ENCODE results near the gene SECTM1. TPM values are rescaled to one million over a fixed set of nuclear protein-coding genes. Genes with fewer than 3 reads are reported as not detected.

SECTM1 gene
- total RNA-seq, 1 experiment from 2014 or later = 61.7 TPM

DNA sequence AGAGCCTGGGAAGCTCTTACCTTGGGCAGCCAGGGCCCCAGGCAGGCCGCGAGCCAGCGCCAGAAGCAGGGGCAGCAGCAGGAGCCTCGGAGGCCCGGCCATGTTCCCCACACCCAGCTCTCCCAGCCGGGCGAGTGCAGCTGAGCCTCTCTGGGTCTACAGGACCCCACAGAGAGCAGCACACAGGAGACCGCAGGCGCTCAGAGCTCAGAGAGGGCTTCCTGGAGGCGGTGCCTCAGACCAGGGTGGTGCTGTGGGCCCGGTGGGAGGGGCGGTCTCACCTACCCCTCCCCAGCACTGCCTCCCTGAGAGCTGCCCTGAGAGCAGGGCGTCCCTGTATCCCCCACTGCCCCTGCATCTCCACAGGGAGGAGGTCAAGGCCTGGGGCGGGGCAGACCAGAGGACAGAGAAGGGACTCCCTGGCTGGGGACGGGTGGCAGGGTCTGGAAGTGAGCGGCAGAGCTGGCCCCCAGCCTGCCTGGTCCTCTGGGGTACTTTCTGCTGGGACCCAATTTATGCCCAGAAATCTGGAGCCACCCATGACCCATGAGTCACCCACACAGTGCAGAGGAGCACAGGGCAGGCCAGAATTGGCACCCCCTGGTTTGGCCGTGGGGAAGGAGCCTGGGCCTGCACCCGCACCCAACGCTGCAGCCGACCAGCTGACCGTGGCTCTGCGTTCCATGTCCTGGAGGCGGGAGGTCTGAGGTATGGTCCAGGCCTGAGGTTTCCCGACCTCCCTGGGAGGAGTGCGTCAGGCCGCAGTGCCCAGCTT, 16.0 kb downstream of the SECTM1 start, which contains the start of gene CD7:
Gene CD7 (minus strand): TSS at position 215 of the 775 bp plus-strand sequence. CDS start 113 bp downstream, at position 102.
- Histone ChIP-seq H3K4me3 (ENCODE audit: low read length) (no peak within 1 kb of the TSS), H3F3A (ENCODE audit: low read length, unreplicated experiment) (peaks cover 3% of the 10 kb centered on the region), H3K27ac (ENCODE audit: low read length) (no peak within 1 kb of the TSS), H3K79me2 (ENCODE audit: low read length) (no peaks in the 10 kb centered on the region), H4K20me1 (ENCODE audit: low read length) (no peaks in the 10 kb centered on the region), H3K9ac (ENCODE audit: low read length) (no peak within 1 kb of the TSS), H2AFZ (ENCODE audit: low read length) (no peak within 1 kb of the TSS), H3K4me2 (ENCODE audit: low read length) (no peak within 1 kb of the TSS), H3K27me3 (ENCODE audit: low read length) (no peaks in the 10 kb centered on the region), H3K4me1 (ENCODE audit: insufficient read depth, low read length) (no peaks in the 10 kb centered on the region; the same call in 1 of the 2 replicates), H3K9me3 (ENCODE audit: low read length) (no peaks in the 10 kb centered on the region), H3K9me2 (replicated peaks; ENCODE audit: low read length) (no peaks in the 10 kb centered on the region), H3K36me3 (ENCODE audit: low read depth, low read length) (no peaks in the 10 kb centered on the region)
- POLR2A ChIA-PET (ENCODE audit: unreplicated experiment) = no interaction called here
- DNase-seq (no peak), ATAC-seq (no peak)
- intact Hi-C loops (cut with micrococcal nuclease) = no loop called here
- CTCF ChIA-PET = no interaction called here
- TF ChIP-seq EZH2 (IDR thresholded peaks at IDR 0.05; ENCODE audit: low read length, unreplicated experiment) (no peak), EZH2phosphoT487 (IDR thresholded peaks at IDR 0.05; ENCODE audit: borderline replicate concordance, low read length) (no peak)
- TF ChIP-seq, protein P1, sequence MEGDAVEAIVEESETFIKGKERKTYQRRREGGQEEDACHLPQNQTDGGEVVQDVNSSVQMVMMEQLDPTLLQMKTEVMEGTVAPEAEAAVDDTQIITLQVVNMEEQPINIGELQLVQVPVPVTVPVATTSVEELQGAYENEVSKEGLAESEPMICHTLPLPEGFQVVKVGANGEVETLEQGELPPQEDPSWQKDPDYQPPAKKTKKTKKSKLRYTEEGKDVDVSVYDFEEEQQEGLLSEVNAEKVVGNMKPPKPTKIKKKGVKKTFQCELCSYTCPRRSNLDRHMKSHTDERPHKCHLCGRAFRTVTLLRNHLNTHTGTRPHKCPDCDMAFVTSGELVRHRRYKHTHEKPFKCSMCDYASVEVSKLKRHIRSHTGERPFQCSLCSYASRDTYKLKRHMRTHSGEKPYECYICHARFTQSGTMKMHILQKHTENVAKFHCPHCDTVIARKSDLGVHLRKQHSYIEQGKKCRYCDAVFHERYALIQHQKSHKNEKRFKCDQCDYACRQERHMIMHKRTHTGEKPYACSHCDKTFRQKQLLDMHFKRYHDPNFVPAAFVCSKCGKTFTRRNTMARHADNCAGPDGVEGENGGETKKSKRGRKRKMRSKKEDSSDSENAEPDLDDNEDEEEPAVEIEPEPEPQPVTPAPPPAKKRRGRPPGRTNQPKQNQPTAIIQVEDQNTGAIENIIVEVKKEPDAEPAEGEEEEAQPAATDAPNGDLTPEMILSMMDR (conservative IDR thresholded peaks at IDR 0.05; ENCODE audit: low read depth, low read length) = no peak
- BruUV-seq (replicated peaks) = no TSS peak

DNA sequence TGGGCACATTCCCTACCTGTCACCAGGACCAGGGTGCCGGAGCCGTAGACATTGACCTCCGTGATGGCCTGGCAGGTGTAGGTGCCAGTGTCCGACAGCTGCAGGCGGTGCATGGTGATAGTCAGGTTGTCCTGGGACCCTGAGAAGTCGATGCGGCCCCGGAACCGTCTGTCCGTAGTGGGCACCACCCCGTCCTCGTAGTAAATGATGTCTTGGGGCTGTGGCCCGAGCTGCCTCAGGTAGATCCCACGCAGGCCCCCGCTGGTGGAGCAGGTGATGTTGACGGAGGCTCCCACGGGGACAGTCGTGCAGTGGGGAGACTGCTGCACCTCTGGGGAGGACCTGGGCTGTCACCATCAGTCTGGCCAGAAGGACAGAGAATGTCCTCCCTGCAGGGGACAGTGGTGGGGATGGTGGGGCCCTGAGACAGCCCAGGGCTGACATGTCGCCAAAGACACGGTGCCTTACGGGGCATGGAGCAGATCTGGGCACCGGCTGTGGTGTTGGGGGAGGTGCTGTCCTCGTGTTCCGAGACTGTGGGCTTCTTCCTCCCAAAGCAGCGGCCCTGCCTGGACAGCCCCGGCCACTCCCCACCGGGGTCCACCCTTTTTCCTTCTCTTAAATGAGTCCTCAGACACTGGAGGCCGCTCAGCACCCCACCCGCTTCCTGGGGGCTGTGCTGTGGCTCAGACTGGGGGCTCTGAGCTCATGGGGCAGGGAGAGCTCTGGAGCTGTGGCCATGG, 16.7 kb downstream of the SECTM1 start:
- DNase-seq = no peak
- Histone ChIP-seq H3K9ac (ENCODE audit: low read length) (no peak overlapping the region), H3K9me2 (replicated peaks; ENCODE audit: low read length) (no peaks in the 10 kb centered on the region), H3K27ac (ENCODE audit: low read length) (no peak overlapping the region), H3K9me3 (ENCODE audit: low read length) (no peaks in the 10 kb centered on the region), H4K20me1 (ENCODE audit: low read length) (no peaks in the 10 kb centered on the region), H3K36me3 (ENCODE audit: low read depth, low read length) (no peaks in the 10 kb centered on the region), H3K27me3 (ENCODE audit: low read length) (no peaks in the 10 kb centered on the region), H3K4me3 (ENCODE audit: low read length) (no peak overlapping the region), H3F3A (ENCODE audit: low read length, unreplicated experiment) (peaks cover 3% of the 10 kb centered on the region), H3K79me2 (ENCODE audit: low read length) (no peaks in the 10 kb centered on the region), H3K4me2 (ENCODE audit: low read length) (no peak overlapping the region), H2AFZ (ENCODE audit: low read length) (no peak overlapping the region), H3K4me1 (ENCODE audit: insufficient read depth, low read length) (no peaks in the 10 kb centered on the region; the same call in 1 of the 2 replicates)
- no peak for ATAC-seq
- no TSS peak for BruUV-seq (replicated peaks)
- TF ChIP-seq, protein P1 (conservative IDR thresholded peaks at IDR 0.05; ENCODE audit: low read depth, low read length) = no peak
- no peak for TF ChIP-seq EZH2phosphoT487 (IDR thresholded peaks at IDR 0.05; ENCODE audit: borderline replicate concordance, low read length)
- TF ChIP-seq EZH2 (IDR thresholded peaks at IDR 0.05; ENCODE audit: low read length, unreplicated experiment) = no peak
- ChIA-PET POLR2A (ENCODE audit: unreplicated experiment) (no interaction called here), CTCF (no interaction called here)
- intact Hi-C loops (cut with micrococcal nuclease) = no loop called here

All from PC-3 (cell line).